Activated effector memory CD4-positive, alpha-beta T cell treated with anti-CD3 and anti-CD28 coated beads, Interleukin-2, amount 50 U/mL, for 16 hours (primary cell): ENCODE results near the gene MTIF3.

Source experiments
- DNase-seq: peaks from one replicate; pipeline ENCODE4 v3.0.0-alpha.2; 2020

MTIF3 gene

GRCh38 chr13:27449936-27450828, at the start of gene MTIF3:
Gene MTIF3 (minus strand): TSS chr13:27450564. CDS start chr13:27440448, 10,116 bp downstream.
- peak; percentile 98 for DNase-seq

GRCh38 chr13:27497563-27498230, 47.3 kb upstream of the MTIF3 start:
- no peak for DNase-seq

- no peak for DNase-seq
Observed at GRCh38 chr13:27496536-27497273, 46.3 kb upstream of the MTIF3 start.

GRCh38 chr13:27496006-27496405, 45.6 kb upstream of the MTIF3 start:
- DNase-seq, result no peak

GRCh38 chr13:27495551-27495950, 45.2 kb upstream of the MTIF3 start:
- DNase-seq, result no peak

GRCh38 chr13:27493981-27494380, 43.6 kb upstream of the MTIF3 start:
- no peak for DNase-seq

GRCh38 chr13:27489456-27489855, 39.1 kb upstream of the MTIF3 start:
- no peak for DNase-seq

GRCh38 chr13:27487776-27488175, 37.4 kb upstream of the MTIF3 start:
- no peak for DNase-seq

GRCh38 chr13:27483421-27483820, 33.1 kb upstream of the MTIF3 start:
- no peak for DNase-seq

GRCh38 chr13:27482983-27483382, 32.6 kb upstream of the MTIF3 start:
- DNase-seq, result no peak

- peak; percentile 64 for DNase-seq
Observed at GRCh38 chr13:27481766-27482165, 31.4 kb upstream of the MTIF3 start.

GRCh38 chr13:27476943-27477703, 26.8 kb upstream of the MTIF3 start:
- peak; percentile 68 for DNase-seq

- no peak for DNase-seq
Observed at GRCh38 chr13:27474751-27475268, 24.4 kb upstream of the MTIF3 start.

GRCh38 chr13:27472941-27473340, 22.6 kb upstream of the MTIF3 start:
- DNase-seq, result no peak

- no peak for DNase-seq
Observed at GRCh38 chr13:27472441-27472840, 22.1 kb upstream of the MTIF3 start.

GRCh38 chr13:27470075-27470820, 19.9 kb upstream of the MTIF3 start:
- DNase-seq, result no peak

GRCh38 chr13:27466513-27466912, 16.1 kb upstream of the MTIF3 start:
- no peak for DNase-seq

- DNase-seq, result no peak
Observed at GRCh38 chr13:27465611-27466010, 15.2 kb upstream of the MTIF3 start.

GRCh38 chr13:27463500-27463899, 13.1 kb upstream of the MTIF3 start:
- DNase-seq, result no peak

GRCh38 chr13:27461940-27462584, 11.7 kb upstream of the MTIF3 start:
- DNase-seq, result no peak

GRCh38 chr13:27455331-27455855, 5.0 kb upstream of the MTIF3 start:
- no peak for DNase-seq
